Endothelial cell of umbilical vein (primary cell): Measurements from ENCODE around the gene SSH2. TPM values are rescaled to one million over a fixed set of nuclear protein-coding genes. Genes with fewer than 3 reads are reported as not detected.

Experiments
- BruUV-seq: library from RNA; stranded (reverse); fragments of 400-500 nt; replicated peaks from 2 replicates; lab custom pipeline; 2021; lab: Mats Ljungman, UMichigan
- CTCF ChIA-PET: fragments of 300-600, 350-600 bp; sonication (Branson Sonifier 250); formaldehyde crosslinking; loops from one replicate; lab custom pipeline; 2021; ENCODE audit warnings: antibody characterized with exemption, inconsistent platforms; lab: Charles Lee
- POLR2A ChIA-PET: fragments of 300-600, 350-600 bp; sonication (Branson Sonifier 250); formaldehyde crosslinking; loops from one replicate; lab custom pipeline; 2021; ENCODE audit warnings: antibody characterized with exemption, inconsistent platforms; lab: Charles Lee
- DNase-seq: peaks from one replicate; pipeline ENCODE4 v3.0.0-alpha.2; 2011; ENCODE audit warnings: low read depth, low spot score
- FAIRE-seq: peaks from 2 replicates; lab custom pipeline; 2011; peaks lifted over from hg19 to GRCh38; lab: Jason Lieb, UNC
- H2AFZ ChIP-seq: 2 replicates; pipeline ENCODE4 v1.6.0; 2012; ENCODE audit warnings: low read depth, low read length, control low read depth, inconsistent platforms
- H3K27ac ChIP-seq: 2 replicates; pipeline ENCODE4 v1.5.1; 2011; ENCODE audit warnings: low read depth, mild to moderate bottlenecking, control low read depth, low read length, moderate library complexity; ENCODE audit not compliant: insufficient read depth
- H3K27me3 ChIP-seq, 2 experiments: 2 replicates each; pipeline versions ENCODE4 v1.6.0 to v1.6.1; 2011; ENCODE audit warnings: low read length in 2 of 2, mixed read lengths in 1 of 2; ENCODE audit not compliant: control insufficient read depth in 2 of 2, insufficient read depth in 2 of 2
- H3K36me3 ChIP-seq, 2 experiments: 2 replicates in 1 of 2; 3 replicates in 1 of 2; pipeline ENCODE4 v1.5.1; 2011; ENCODE audit warnings: low read length in 2 of 2, mild to moderate bottlenecking in 1 of 2, moderate library complexity in 1 of 2; ENCODE audit not compliant: control insufficient read depth in 2 of 2, insufficient read depth in 2 of 2; ENCODE audit errors: extremely low read depth in 1 of 2
- H3K4me1 ChIP-seq: 3 replicates; pipeline ENCODE4 v1.5.1; 2011; ENCODE audit warnings: mild to moderate bottlenecking, low read length; ENCODE audit not compliant: control insufficient read depth, insufficient read depth; ENCODE audit errors: extremely low read depth
- H3K4me2 ChIP-seq: 2 replicates; pipeline ENCODE4 v1.6.1; 2011; ENCODE audit warnings: low read length, control low read depth, mixed read lengths; ENCODE audit not compliant: insufficient read depth
- H3K4me3 ChIP-seq, 3 experiments: fragments of 200-600 bp in 1 of 3; sonication (generic), shearing (Covaris generic) in 1 of 3; replicated peaks in 1 of 3; 2 replicates each; pipeline ENCODE4 v1.5.1; 2011 to 2016; ENCODE audit warnings: control low read depth in 3 of 3, low read length in 3 of 3, mild to moderate bottlenecking in 2 of 3, inconsistent platforms in 1 of 3, low read depth in 1 of 3, moderate library complexity in 1 of 3; ENCODE audit not compliant: insufficient read depth in 1 of 3
- H3K79me2 ChIP-seq: 2 replicates; pipeline ENCODE4 v1.6.0; 2012; ENCODE audit warnings: low read length, inconsistent platforms; ENCODE audit not compliant: control insufficient read depth, insufficient read depth
- H3K9ac ChIP-seq: replicated peaks from 2 replicates; pipeline ENCODE3; 2011; ENCODE audit warnings: low read length, control low read depth; ENCODE audit not compliant: insufficient read depth; ENCODE audit errors: extremely low read depth
- H3K9me1 ChIP-seq: replicated peaks from 3 replicates; pipeline ENCODE4 v1.6.0; 2011; ENCODE audit warnings: mild to moderate bottlenecking, low read length; ENCODE audit not compliant: control insufficient read depth, insufficient read depth; ENCODE audit errors: extremely low read depth
- H3K9me3 ChIP-seq: replicated peaks from 2 replicates; pipeline ENCODE4 v1.5.1; 2012; ENCODE audit warnings: low read length, inconsistent platforms; ENCODE audit not compliant: control insufficient read depth, insufficient read depth
- H4K20me1 ChIP-seq: replicated peaks from 2 replicates; pipeline ENCODE3; 2011; ENCODE audit warnings: mild to moderate bottlenecking, low read length; ENCODE audit not compliant: control insufficient read depth, insufficient read depth; ENCODE audit errors: extremely low read depth
- EZH2 ChIP-seq: IDR thresholded peaks from 2 replicates; pipeline ENCODE4 v1.6.1; 2012; ENCODE audit warnings: borderline replicate concordance, low read depth, mild to moderate bottlenecking, moderate library complexity, low read length, inconsistent platforms; ENCODE audit not compliant: severe bottlenecking
- GATA2 ChIP-seq: IDR thresholded peaks from 2 replicates; pipeline ENCODE4 v1.7.0; 2011; ENCODE audit warnings: low read depth, mild to moderate bottlenecking, moderate library complexity, mixed read lengths, low read length; ENCODE audit not compliant: insufficient read length, insufficient read depth
- MYC ChIP-seq: IDR thresholded peaks from one replicate; pipeline ENCODE4 v1.6.1; 2011; ENCODE audit warnings: mild to moderate bottlenecking, low read depth, low read length
- POLR2AphosphoS5 ChIP-seq: IDR thresholded peaks from 2 replicates; pipeline ENCODE4 v1.6.1; 2012; ENCODE audit warnings: low read depth, mild to moderate bottlenecking, control low read depth, low read length, moderate library complexity; ENCODE audit not compliant: insufficient read depth
- dilution Hi-C: fragments of 300-500 bp; cut with MboI; formaldehyde crosslinking; loops from one replicate; pipeline ENCODE4 v1.15.0; 2019; ENCODE audit warnings: low sequenced_read_pairs; ENCODE audit not compliant: extremely low pct_ligation_motif_present
- intact Hi-C: fragments of 100-400 bp; cut with micrococcal nuclease; formaldehyde crosslinking; loops from one replicate; pipeline ENCODE4 v1.10.0; 2022
- polyA plus RNA-seq, 4 experiments: library from polyadenylated mRNA; depleted of rRNA in 3 of 4; stranded (reverse) in 3 of 4; unstranded in 1 of 4; fragments of >200 nt; gene quantifications; 2 replicates each; pipeline versions ENCODE4 v1.2.1 to v1.2.3, GENCODE V29; 2011 to 2012; ENCODE audit warnings: missing spikeins in 1 of 4
- total RNA-seq: library from RNA; stranded (reverse); gene quantifications from 2 replicates; pipeline ENCODE4 v1.2.3, GENCODE V29; 2021
- TF ChIP-seq, protein P1 (sequence below), 2 donors: IDR thresholded peaks; 1 replicate in 1 of 2; 2 replicates in 1 of 2; pipeline ENCODE4 v1.5.1; 2011; ENCODE audit warnings: low read length in 2 of 2, mild to moderate bottlenecking in 2 of 2, moderate library complexity in 2 of 2, control low read depth in 1 of 2, inconsistent platforms in 1 of 2, low read depth in 1 of 2; ENCODE audit not compliant: insufficient read depth in 1 of 2; ENCODE audit errors: extremely low read depth in 1 of 2

SSH2 gene
- total and polyA plus RNA-seq, 2 donors (not counting 3 experiments of a cell fraction or from before 2014, with no cell fraction given): 24.6 to 60.9 TPM

DNA sequence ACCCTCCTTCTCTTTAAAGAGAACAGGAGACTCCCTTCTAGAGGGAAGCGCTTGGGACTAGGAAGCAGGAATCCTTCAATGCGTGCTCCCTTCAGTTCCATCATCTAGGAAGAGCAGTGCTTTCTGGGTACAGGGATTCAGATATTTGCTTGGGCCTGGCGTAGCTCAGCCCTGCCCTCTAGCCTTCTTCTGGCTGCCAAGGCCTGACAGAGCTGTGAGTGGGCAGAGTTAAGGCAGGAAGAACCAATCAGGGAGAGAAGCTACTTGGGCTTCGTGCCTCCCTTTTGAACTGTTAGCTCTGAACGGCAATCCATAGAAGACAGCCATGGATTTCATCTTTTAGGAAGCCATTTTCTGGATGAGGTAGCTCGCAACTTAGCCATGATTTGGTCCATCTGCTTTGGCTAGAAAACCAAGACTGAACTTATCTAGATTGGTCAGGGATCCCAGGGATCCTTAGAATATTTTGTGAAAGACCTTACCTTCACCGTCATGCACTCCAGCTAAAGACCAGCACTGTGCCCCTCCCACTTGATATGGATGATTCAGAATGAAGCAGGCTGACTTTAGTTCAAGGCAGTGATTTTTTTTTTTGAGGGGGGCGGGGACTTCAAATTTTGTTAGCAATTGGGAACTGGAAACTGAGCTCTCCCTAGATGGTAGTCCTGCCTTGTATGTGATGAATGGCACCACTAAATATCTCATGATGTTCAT lies 304.8 kb downstream of the SSH2 start:
- no peaks in the 10 kb centered on the region for H3K9me3 ChIP-seq
- intact Hi-C loops: no loop called here
- H3K9ac ChIP-seq: no peak overlapping the region
- H3K79me2 ChIP-seq: no peaks in the 10 kb centered on the region
- peak; percentile 38 for FAIRE-seq
- H3K27me3 ChIP-seq: no peaks in the 10 kb centered on the region
- CTCF ChIA-PET: interaction anchor here (0.7 to 5.1 kb wide), 9 partner anchors 7 to 468 kb away, joined by 3 to 37 read pairs (median 4); no protein-coding TSS in a partner anchor
- DNase-seq: no peak
- dilution Hi-C loops: no loop called here
- no peak overlapping the region for H2AFZ ChIP-seq
- H4K20me1 ChIP-seq: no peaks in the 10 kb centered on the region
- POLR2A ChIA-PET: no interaction called here
- H3K36me3 ChIP-seq: peaks cover 0 to 7% of the 10 kb centered on the region in 2 experiments
- H3K27ac ChIP-seq: no peak overlapping the region
- no peaks in the 10 kb centered on the region for H3K9me1 ChIP-seq
- TF ChIP-seq EZH2 (no peak), MYC (no peak), POLR2AphosphoS5 (no peak), GATA2 (no peak)
- TF ChIP-seq, protein P1, sequence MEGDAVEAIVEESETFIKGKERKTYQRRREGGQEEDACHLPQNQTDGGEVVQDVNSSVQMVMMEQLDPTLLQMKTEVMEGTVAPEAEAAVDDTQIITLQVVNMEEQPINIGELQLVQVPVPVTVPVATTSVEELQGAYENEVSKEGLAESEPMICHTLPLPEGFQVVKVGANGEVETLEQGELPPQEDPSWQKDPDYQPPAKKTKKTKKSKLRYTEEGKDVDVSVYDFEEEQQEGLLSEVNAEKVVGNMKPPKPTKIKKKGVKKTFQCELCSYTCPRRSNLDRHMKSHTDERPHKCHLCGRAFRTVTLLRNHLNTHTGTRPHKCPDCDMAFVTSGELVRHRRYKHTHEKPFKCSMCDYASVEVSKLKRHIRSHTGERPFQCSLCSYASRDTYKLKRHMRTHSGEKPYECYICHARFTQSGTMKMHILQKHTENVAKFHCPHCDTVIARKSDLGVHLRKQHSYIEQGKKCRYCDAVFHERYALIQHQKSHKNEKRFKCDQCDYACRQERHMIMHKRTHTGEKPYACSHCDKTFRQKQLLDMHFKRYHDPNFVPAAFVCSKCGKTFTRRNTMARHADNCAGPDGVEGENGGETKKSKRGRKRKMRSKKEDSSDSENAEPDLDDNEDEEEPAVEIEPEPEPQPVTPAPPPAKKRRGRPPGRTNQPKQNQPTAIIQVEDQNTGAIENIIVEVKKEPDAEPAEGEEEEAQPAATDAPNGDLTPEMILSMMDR (IDR thresholded peaks at IDR 0.05; ENCODE audit: extremely low read depth in 1 of 2, insufficient read depth in 1 of 2, low read depth in 1 of 2, low read length in 2 of 2): no peak
- H3K4me3 ChIP-seq: no peak overlapping the region
- no TSS peak for BruUV-seq
- H3K4me1 ChIP-seq: peaks cover 6% of the 10 kb centered on the region
- H3K4me2 ChIP-seq: no peak overlapping the region
